HL-60/S4 (cell line): ENCODE measurements around the gene RNF40.

Experiments
- in situ Hi-C: fragments of 300-500 bp; cut with MboI; formaldehyde crosslinking; loops from 2 replicates; pipeline ENCODE4 v1.14.3; 2022; ENCODE audit warnings: low sequenced_read_pairs

RNF40 gene

GRCh38 chr16:30740364-30741251 lies 21.5 kb upstream of the RNF40 start:
- in situ Hi-C loops = no loop called here

- in situ Hi-C loops = no loop called here
Measured at GRCh38 chr16:30741461-30741914, 20.6 kb upstream of the RNF40 start.

- in situ Hi-C loops = no loop called here
Measured at GRCh38 chr16:30743716-30744115, 18.4 kb upstream of the RNF40 start.

- in situ Hi-C loops = no loop called here
Measured at GRCh38 chr16:30744183-30744582, 17.9 kb upstream of the RNF40 start.

GRCh38 chr16:30745082-30745481 lies 17.0 kb upstream of the RNF40 start:
- in situ Hi-C loops = no loop called here

GRCh38 chr16:30746638-30747175 lies 15.4 kb upstream of the RNF40 start:
- in situ Hi-C loops = no loop called here

GRCh38 chr16:30747331-30747730 lies 14.8 kb upstream of the RNF40 start:
- in situ Hi-C loops = no loop called here

- in situ Hi-C loops = no loop called here
Measured at GRCh38 chr16:30747799-30748633, 14.1 kb upstream of the RNF40 start, which contains the start of gene PHKG2. Gene PHKG2 (plus strand): TSS chr16:30748425. CDS start chr16:30748821, 396 bp downstream.

GRCh38 chr16:30748634-30749445 lies 13.3 kb upstream of the RNF40 start:
- in situ Hi-C loops = no loop called here

GRCh38 chr16:30750201-30750600 lies 11.9 kb upstream of the RNF40 start:
- in situ Hi-C loops = no loop called here

GRCh38 chr16:30750876-30751465 lies 11.2 kb upstream of the RNF40 start:
- in situ Hi-C loops = no loop called here

GRCh38 chr16:30753596-30753995 lies 8.5 kb upstream of the RNF40 start:
- in situ Hi-C loops = no loop called here

GRCh38 chr16:30755955-30756780 lies 6.0 kb upstream of the RNF40 start:
- in situ Hi-C loops = no loop called here

GRCh38 chr16:30756781-30757100 lies 5.4 kb upstream of the RNF40 start:
- in situ Hi-C loops = no loop called here

GRCh38 chr16:30757316-30757715 lies 4.8 kb upstream of the RNF40 start:
- in situ Hi-C loops = no loop called here

GRCh38 chr16:30758988-30759491 lies 3.1 kb upstream of the RNF40 start:
- in situ Hi-C loops = no loop called here

- in situ Hi-C loops = no loop called here
Measured at GRCh38 chr16:30760001-30760559, 2.0 kb upstream of the RNF40 start.

- in situ Hi-C loops = no loop called here
Measured at GRCh38 chr16:30760577-30761426, 1.3 kb upstream of the RNF40 start.
